IMR-90 (cell line): Measurements from ENCODE around the gene RNPEPL1.

Source experiments
- BHLHE40 ChIP-seq: fragments of 150-350 bp; IDR thresholded peaks from 2 replicates; pipeline ENCODE4 v1.6.1; 2016; ENCODE audit warnings: mild to moderate bottlenecking, low read depth, low read length
- CEBPB ChIP-seq: IDR thresholded peaks from 2 replicates; pipeline ENCODE4 v1.6.1; 2012; ENCODE audit warnings: low read depth, low read length, improper control_type of control experiment
- CTCF ChIP-seq: conservative IDR thresholded peaks from 2 replicates; pipeline ENCODE4 v1.5.1; 2012; ENCODE audit warnings: mild to moderate bottlenecking, low read depth, low read length, improper control_type of control experiment
- MAFK ChIP-seq: IDR thresholded peaks from 2 replicates; pipeline ENCODE4 v1.6.1; 2012; ENCODE audit warnings: low read depth, low read length, improper control_type of control experiment
- MXI1 ChIP-seq: IDR thresholded peaks from 2 replicates; pipeline ENCODE4 v1.6.1; 2012; ENCODE audit warnings: low read depth, mild to moderate bottlenecking, low read length, moderate library complexity, borderline replicate concordance
- POLR2A ChIP-seq: IDR thresholded peaks from 2 replicates; pipeline ENCODE4 v1.6.1; 2012; ENCODE audit warnings: mild to moderate bottlenecking, low read depth, low read length
- RAD21 ChIP-seq: IDR thresholded peaks from 2 replicates; pipeline ENCODE4 v1.6.1; 2012; ENCODE audit warnings: low read length, improper control_type of control experiment
- RFX5 ChIP-seq: IDR thresholded peaks from 2 replicates; pipeline ENCODE4 v1.8.0; 2012; ENCODE audit warnings: low read depth, mild to moderate bottlenecking, low read length, moderate library complexity

DNA sequence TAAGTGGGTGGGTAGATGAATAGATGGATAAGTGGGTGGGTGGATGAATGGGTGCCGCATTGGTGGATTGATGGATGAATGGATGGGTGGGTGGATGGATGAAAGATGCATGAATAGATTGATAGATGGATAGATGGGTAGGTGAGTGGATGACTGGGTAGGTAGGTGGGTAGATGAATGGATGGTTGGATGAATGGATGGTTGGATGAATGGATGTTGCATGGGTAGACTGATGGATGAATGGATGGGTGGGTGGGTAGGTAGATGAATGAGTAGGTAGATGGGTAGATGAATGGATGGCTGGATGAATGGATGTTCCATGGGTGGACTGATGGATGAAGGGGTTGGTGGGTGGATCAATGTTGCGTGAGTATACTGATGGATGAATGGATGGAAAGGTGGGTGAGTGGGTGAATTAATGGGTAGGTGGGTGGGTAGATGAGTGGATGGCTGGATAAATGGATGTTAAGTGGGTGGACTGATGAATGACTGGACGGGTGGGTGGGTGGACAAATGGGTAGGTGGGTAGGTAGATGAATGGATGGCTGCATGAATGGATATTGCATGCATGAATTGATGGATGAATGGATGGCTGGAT lies 41.0 kb upstream of the RNPEPL1 start:
- TF ChIP-seq CTCF (no peak), CEBPB (no peak), POLR2A (no peak), RAD21 (no peak), MXI1 (no peak), RFX5 (no peak), MAFK (no peak), BHLHE40 (no peak)
